ENCODE results near the gene UGT1A9.

GRCh38 chr2:233692648-233693047 lies 20.9 kb downstream of the UGT1A9 start, which contains the start of gene UGT1A6:
- TF ChIP-seq CTCF (IDR thresholded peaks at IDR 0.05) (no peak), POLR2A (IDR thresholded peaks at IDR 0.05) (no peak)

Data from prostate gland (tissue), 2 donors.